IPS-20b (cell line): ENCODE data around the gene TAS1R1.

ENCODE experiments used
- H3K27ac ChIP-seq: one replicate; pipeline ENCODE4 v1.5.1; 2013; ENCODE audit warnings: low read length
- H3K27me3 ChIP-seq: 2 replicates; pipeline ENCODE4 v1.6.1; 2013; ENCODE audit warnings: mild to moderate bottlenecking, low read length, inconsistent platforms; ENCODE audit not compliant: insufficient read depth
- H3K36me3 ChIP-seq: 2 replicates; pipeline ENCODE4 v1.6.1; 2013; ENCODE audit warnings: low read depth, mild to moderate bottlenecking, inconsistent platforms, low read length, moderate library complexity; ENCODE audit not compliant: insufficient read depth
- H3K4me1 ChIP-seq: 2 replicates; pipeline ENCODE4 v1.6.1; 2013; ENCODE audit warnings: mild to moderate bottlenecking, control low read depth, inconsistent platforms, low read length, moderate library complexity; ENCODE audit not compliant: insufficient read depth
- H3K4me3 ChIP-seq: 2 replicates; pipeline ENCODE4 v1.5.1; 2013; ENCODE audit warnings: mild to moderate bottlenecking, low read length, inconsistent platforms
- H3K9ac ChIP-seq: 2 replicates; pipeline ENCODE4 v1.6.1; 2013; ENCODE audit warnings: low read depth, mild to moderate bottlenecking, inconsistent platforms, low read length, moderate library complexity
- H3K9me3 ChIP-seq: 2 replicates; pipeline ENCODE4 v1.6.1; 2013; ENCODE audit warnings: mild to moderate bottlenecking, low read depth, low read length, inconsistent platforms; ENCODE audit not compliant: insufficient read depth

The TAS1R1 gene

GRCh38 chr1:6586404-6586816, 31.3 kb downstream of the TAS1R1 start:
- H3K9ac ChIP-seq: no peak overlapping the region
- H3K27ac ChIP-seq: no peak overlapping the region
- no peaks in the 10 kb centered on the region for H3K4me1 ChIP-seq
- no peak overlapping the region for H3K4me3 ChIP-seq
- no peaks in the 10 kb centered on the region for H3K27me3 ChIP-seq
- no peaks in the 10 kb centered on the region for H3K9me3 ChIP-seq
- peaks cover 48% of the 10 kb centered on the region for H3K36me3 ChIP-seq

GRCh38 chr1:6587261-6588005, 32.3 kb downstream of the TAS1R1 start:
- peaks cover 52% of the 10 kb centered on the region for H3K36me3 ChIP-seq
- H3K4me3 ChIP-seq: no peak overlapping the region
- no peak overlapping the region for H3K9ac ChIP-seq
- H3K4me1 ChIP-seq: no peaks in the 10 kb centered on the region
- H3K9me3 ChIP-seq: no peaks in the 10 kb centered on the region
- H3K27me3 ChIP-seq: no peaks in the 10 kb centered on the region
- H3K27ac ChIP-seq: no peak overlapping the region

- Histone ChIP-seq H3K36me3 (peaks cover 60% of the 10 kb centered on the region), H3K27ac (no peak overlapping the region), H3K27me3 (no peaks in the 10 kb centered on the region), H3K4me3 (no peak overlapping the region), H3K9me3 (no peaks in the 10 kb centered on the region), H3K4me1 (no peaks in the 10 kb centered on the region), H3K9ac (no peak overlapping the region)
Measured at GRCh38 chr1:6588128-6588892, 33.2 kb downstream of the TAS1R1 start.

- Histone ChIP-seq H3K4me3 (no peak overlapping the region), H3K27me3 (no peaks in the 10 kb centered on the region), H3K27ac (no peak overlapping the region), H3K36me3 (peaks cover 67% of the 10 kb centered on the region), H3K9ac (no peak overlapping the region), H3K4me1 (no peaks in the 10 kb centered on the region), H3K9me3 (no peaks in the 10 kb centered on the region)
Measured at GRCh38 chr1:6588893-6589520, 33.9 kb downstream of the TAS1R1 start.

GRCh38 chr1:6590046-6590445, 34.9 kb downstream of the TAS1R1 start:
- peaks cover 77% of the 10 kb centered on the region for H3K36me3 ChIP-seq
- no peak overlapping the region for H3K27ac ChIP-seq
- H3K9ac ChIP-seq: no peak overlapping the region

GRCh38 chr1:6591222-6591621, 36.1 kb downstream of the TAS1R1 start:
- no peak overlapping the region for H3K27ac ChIP-seq
- H3K27me3 ChIP-seq: no peaks in the 10 kb centered on the region

More at GRCh38 chr1:6590046-6590445, 34.9 kb downstream of the TAS1R1 start:
- no peaks in the 10 kb centered on the region for H3K27me3 ChIP-seq
- H3K4me3 ChIP-seq: no peak overlapping the region
- no peaks in the 10 kb centered on the region for H3K9me3 ChIP-seq
- H3K4me1 ChIP-seq: no peaks in the 10 kb centered on the region

GRCh38 chr1:6591644-6592043, 36.5 kb downstream of the TAS1R1 start:
- peaks cover 93% of the 10 kb centered on the region for H3K36me3 ChIP-seq
- H3K27me3 ChIP-seq: no peaks in the 10 kb centered on the region
- H3K4me3 ChIP-seq: no peak overlapping the region
- no peaks in the 10 kb centered on the region for H3K4me1 ChIP-seq
- no peak overlapping the region for H3K9ac ChIP-seq
- no peak overlapping the region for H3K27ac ChIP-seq
- no peaks in the 10 kb centered on the region for H3K9me3 ChIP-seq

More at GRCh38 chr1:6591222-6591621, 36.1 kb downstream of the TAS1R1 start:
- no peaks in the 10 kb centered on the region for H3K4me1 ChIP-seq
- H3K36me3 ChIP-seq: peaks cover 89% of the 10 kb centered on the region
- H3K9me3 ChIP-seq: no peaks in the 10 kb centered on the region
- no peak overlapping the region for H3K9ac ChIP-seq
- no peak overlapping the region for H3K4me3 ChIP-seq

- H3K27ac ChIP-seq: no peak overlapping the region
- H3K27me3 ChIP-seq: no peaks in the 10 kb centered on the region
- no peak overlapping the region for H3K9ac ChIP-seq
- peaks cover 97% of the 10 kb centered on the region for H3K36me3 ChIP-seq
- H3K4me3 ChIP-seq: no peak overlapping the region
- no peaks in the 10 kb centered on the region for H3K9me3 ChIP-seq
- no peaks in the 10 kb centered on the region for H3K4me1 ChIP-seq
Measured at GRCh38 chr1:6592441-6592840, 37.3 kb downstream of the TAS1R1 start.

GRCh38 chr1:6592865-6593593, 37.9 kb downstream of the TAS1R1 start:
- Histone ChIP-seq H3K27ac (no peak overlapping the region), H3K9me3 (no peaks in the 10 kb centered on the region), H3K4me3 (no peak overlapping the region), H3K9ac (no peak overlapping the region), H3K4me1 (no peaks in the 10 kb centered on the region), H3K36me3 (peaks cover 97% of the 10 kb centered on the region), H3K27me3 (no peaks in the 10 kb centered on the region)

- peaks cover 95% of the 10 kb centered on the region for H3K36me3 ChIP-seq
- H3K9me3 ChIP-seq: no peaks in the 10 kb centered on the region
- H3K9ac ChIP-seq: no peak overlapping the region
Measured at GRCh38 chr1:6593810-6594209, 38.7 kb downstream of the TAS1R1 start.

GRCh38 chr1:6594977-6595740, 40.1 kb downstream of the TAS1R1 start:
- no peak overlapping the region for H3K4me3 ChIP-seq
- no peak overlapping the region for H3K9ac ChIP-seq
- H3K36me3 ChIP-seq: peaks cover 86% of the 10 kb centered on the region
- no peaks in the 10 kb centered on the region for H3K9me3 ChIP-seq
- H3K27ac ChIP-seq: no peak overlapping the region
- H3K27me3 ChIP-seq: no peaks in the 10 kb centered on the region
- H3K4me1 ChIP-seq: peaks cover 2% of the 10 kb centered on the region

More at GRCh38 chr1:6593810-6594209, 38.7 kb downstream of the TAS1R1 start:
- Histone ChIP-seq H3K4me1 (no peaks in the 10 kb centered on the region), H3K27ac (no peak overlapping the region), H3K27me3 (no peaks in the 10 kb centered on the region), H3K4me3 (no peak overlapping the region)
